Stimulated activated CD8-positive, alpha-beta memory T cell treated with anti-CD3 and anti-CD28 coated beads, Interleukin-15, amount 100 ng/mL, for 4 hours (primary cell): ENCODE measurements around the gene COL20A1.

Experiments
- DNase-seq, 2 donors: peaks; one replicate each; pipeline ENCODE4 v3.0.0-alpha.2; 2020; ENCODE audit warnings: low read depth in 2 of 2

COL20A1 gene

DNA sequence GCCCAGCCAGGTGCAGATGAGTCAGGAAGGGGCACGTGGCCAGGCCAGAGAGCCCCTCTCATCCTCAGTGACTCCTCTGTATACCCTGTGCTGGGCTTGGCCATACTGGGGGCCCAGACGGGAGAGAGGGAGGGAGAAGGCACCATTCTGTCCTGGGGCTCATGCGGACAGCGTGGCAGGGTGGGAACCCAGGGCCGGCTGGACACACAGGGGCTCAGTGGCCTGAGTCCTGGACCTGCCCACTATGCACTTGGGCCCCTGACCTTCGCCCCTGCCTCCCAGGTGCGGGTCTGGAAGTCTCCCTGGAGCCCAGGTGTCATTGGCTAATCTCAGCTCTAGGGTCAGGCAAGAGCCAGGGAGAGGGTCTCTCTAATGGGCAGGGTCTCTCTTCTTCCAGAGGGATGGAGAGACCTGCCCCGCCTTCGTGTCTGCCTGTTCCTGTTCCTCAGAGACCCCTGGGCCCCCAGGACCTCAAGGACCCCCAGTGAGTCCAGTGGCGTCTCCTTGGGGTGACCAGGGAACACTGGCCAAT is 27.7 kb downstream of the COL20A1 start:
- DNase-seq, result no peak

DNA sequence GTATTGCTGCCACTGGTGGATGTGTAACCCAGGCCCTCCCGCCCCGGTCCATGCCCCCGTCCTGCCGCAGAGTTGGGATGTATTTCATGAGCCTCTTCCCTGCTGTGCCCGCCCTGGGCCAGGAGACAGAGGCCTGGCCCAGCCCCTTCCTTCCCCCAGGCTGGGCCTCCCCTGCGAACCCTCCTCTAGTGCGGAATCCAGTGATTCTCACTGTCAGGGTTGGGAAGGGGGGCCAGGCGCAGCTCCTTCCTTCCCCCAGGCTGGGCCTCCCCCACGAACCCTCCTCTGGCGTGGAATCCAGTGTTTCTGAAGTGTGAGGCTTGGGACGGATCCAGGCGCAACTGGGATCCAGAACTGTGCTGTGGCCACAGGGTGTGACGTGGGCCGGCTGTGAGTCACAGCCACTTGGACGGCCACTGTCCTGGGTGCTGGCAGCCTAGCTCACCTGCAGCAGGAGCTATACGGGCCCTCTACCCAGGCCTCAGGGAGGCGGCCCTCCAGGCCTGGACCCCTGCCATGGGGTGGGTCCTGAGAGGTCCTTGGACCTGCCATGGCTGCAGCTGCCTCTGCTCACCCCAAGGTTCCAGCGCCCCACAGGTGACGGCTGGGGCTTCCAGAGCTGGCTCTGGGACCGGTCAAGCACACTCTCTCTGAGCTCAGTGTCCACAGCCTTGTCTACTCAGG is 28.3 kb downstream of the COL20A1 start:
- no peak for DNase-seq

GRCh38 chr20:63322146-63322932 is 29.4 kb downstream of the COL20A1 start:
- no peak for DNase-seq

DNA sequence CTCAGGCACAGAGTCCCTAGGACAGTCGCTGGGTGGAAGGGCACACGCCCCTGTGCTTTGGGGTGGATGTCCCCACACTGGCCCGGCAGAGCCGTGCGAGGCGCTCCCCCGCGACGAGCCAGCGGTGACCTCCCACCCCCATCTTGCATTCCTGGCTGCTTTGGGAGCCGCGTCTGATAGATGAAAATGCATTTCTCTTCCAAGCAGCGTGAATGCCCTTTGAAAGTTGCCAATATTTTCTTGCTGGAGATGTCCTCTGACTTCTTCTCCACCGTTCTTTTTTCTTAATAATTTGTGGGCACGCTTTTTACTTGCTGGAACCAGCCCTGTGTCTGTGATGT is 29.9 kb downstream of the COL20A1 start:
- no peak for DNase-seq

- DNase-seq, result no peak
These were observed 30.5 kb downstream of the COL20A1 start for GRCh38 chr20:63323357-63323981.

DNA sequence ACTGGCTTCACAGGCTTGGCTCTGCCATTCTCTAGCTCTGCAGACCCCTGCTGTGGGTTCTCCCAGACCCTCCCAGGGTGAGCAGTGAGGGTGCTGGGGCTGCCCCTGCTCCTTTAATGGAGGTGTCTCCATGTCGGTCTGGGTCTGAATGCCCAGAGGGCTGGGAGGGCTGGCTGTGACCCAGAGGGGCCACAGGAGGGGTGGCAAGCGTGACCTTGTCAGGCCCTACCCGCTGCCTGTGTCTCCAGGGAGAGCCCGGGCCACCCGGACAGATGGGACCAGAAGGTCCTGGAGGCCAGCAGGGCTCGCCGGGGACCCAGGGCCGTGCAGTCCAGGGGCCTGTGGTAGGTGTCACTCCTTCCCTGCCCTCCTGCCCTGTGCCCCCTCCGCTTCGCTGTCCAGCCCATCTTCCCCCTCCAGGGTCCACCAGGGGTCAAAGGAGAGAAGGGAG is 32.1 kb downstream of the COL20A1 start:
- no peak for DNase-seq

DNA sequence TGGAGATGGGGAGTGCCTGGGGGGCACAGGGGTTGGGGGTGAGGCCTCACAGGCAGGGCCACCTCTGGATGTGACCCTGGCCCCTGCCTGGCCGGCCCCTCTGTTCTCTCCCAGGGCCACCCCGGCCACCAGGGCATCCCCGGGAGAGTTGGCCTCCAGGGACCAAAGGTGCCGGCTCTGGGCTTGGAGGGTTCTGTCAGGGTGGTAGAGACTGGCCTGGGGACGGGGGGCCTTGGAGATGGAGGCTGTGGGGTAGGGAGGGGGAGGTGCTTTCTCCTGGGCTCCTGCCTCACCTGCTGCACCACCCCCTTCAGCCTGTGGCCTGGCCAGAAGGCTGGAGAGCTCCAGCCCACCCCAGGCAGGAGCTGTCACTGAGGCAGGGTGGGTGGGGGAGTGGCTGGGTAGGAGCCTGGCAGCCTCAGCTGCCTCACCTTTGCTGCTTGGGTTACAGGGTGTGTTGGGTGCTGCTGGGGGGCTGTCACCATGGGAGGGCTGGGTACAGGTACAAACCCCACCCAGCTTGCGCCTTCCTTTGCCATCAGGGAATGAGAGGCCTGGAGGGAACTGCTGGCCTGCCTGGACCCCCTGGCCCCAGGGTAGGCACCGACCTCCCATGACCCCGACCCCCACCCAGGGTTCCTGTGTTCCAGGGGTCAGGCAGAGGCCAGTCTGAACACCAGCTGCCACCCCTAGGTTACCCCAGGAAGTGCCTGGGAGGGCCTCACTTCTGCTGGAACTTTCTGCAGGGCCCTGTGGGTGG is 32.7 kb downstream of the COL20A1 start:
- DNase-seq, result no peak

GRCh38 chr20:63326314-63327230 is 33.6 kb downstream of the COL20A1 start:
- no peak for DNase-seq

DNA sequence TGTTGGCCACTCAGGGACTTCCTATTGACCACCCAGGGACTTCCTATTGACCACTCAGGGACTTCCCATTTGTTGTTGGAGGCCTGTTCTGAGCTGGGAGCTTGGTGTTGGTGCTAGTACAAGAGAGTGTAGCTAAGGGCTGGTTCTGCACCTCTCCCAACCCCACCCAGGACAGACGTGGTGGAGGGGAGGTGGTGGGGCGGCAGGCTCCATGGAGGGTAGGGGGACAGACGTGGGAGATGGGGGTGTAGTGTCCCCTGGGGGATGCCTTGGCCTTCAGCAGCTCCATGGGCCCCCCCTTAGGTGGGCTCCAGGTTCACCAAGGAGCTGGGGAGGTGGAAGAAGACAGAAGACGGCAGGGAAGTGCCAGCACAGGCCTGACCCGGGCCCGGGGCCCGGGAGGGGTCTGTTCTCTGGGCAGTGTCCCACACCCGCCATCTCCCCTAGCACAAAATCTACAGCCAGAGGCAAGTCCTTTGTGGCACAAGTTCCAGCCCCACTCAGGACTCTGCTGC is 34.3 kb downstream of the COL20A1 start:
- DNase-seq, result no peak

GRCh38 chr20:63328026-63328700 is 35.2 kb downstream of the COL20A1 start:
- no peak for DNase-seq

DNA sequence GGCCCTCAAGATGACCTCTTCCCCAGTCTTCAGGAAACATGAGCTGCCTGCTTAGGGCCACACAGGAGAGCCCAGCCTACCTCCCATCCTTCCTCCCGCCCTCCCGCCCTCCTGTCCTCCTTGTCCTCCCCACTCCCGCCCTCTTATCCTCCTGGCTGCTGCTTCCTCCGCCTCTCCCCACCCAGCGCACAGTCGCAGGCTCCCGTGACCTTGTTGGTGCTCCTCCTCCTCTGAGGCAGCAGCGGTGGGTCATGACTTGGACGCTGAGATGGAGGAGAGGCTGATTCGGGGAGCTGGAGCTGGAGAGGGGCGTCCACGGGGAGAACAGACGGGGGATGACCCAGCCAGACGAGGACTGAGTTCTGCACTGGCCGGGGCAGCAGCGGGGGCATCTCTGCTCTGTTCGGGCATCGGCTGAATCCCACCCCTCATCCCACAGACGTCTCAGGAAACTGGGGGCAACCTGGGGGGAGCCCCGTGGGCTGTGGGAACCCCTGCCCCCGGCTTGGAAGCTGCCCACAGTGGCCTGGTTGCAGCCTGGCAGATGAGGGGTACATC is 35.8 kb downstream of the COL20A1 start:
- DNase-seq, result no peak

DNA sequence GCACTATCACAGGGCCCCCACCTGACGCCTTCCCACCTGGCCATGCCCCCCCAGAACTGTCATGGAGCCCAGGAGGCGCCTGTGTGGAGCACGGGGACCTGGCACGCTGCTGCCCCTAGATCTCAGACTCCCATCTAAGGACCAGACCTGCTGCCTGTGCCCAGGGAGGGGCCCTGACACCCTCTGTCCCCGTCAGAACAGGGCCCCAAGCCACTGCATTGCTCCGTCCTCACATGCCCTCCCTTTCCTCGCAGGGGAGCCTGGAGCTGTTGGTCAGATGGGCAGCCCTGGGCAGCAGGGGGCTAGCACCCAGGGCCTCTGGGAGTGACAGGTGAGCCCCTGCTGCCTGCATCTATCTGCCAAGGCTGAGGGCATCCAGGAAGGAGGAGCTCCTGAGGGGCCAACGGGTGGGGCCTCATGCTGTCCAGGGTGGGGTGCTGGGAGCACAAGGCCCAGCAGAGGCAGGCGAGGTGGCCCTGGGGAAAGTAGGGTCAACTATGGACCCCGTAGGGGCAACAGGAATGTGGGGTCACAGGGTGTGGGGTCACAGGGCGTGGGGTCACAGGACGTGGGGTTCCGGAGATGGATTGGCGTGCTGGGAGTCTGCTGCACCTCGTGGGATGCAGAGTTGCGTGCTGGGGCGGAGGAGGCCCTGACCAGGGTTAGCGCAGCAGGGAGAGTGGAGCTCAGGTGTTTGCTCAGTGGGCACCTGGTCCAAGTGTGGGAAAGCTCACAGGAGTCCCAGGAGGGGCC is 36.5 kb downstream of the COL20A1 start:
- no peak for DNase-seq

- DNase-seq, result no peak
These were observed 37.2 kb downstream of the COL20A1 start for GRCh38 chr20:63330084-63330760.

DNA sequence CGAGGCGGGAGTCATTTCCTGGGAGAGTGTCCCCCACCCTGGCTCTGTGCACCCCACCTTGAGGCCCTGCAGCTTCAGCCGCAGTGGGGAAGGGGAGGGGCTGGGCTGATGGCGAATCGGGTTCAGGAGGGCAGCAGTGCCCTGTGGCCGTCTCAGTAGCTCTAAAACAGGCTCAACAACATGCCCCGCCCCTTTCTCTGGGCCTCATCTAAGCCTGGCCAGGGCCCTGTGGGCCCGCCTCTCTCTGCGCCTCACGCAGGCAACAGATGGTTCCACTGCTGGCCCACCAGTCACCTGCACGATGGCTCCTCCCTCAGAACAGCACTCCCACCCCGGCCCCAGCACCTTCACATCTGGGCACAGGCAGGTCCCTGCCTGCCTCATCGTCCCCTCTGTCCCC is 38.0 kb downstream of the COL20A1 start:
- DNase-seq, result no peak

- DNase-seq, result no peak
These were observed 38.9 kb downstream of the COL20A1 start for GRCh38 chr20:63331741-63332400.

DNA sequence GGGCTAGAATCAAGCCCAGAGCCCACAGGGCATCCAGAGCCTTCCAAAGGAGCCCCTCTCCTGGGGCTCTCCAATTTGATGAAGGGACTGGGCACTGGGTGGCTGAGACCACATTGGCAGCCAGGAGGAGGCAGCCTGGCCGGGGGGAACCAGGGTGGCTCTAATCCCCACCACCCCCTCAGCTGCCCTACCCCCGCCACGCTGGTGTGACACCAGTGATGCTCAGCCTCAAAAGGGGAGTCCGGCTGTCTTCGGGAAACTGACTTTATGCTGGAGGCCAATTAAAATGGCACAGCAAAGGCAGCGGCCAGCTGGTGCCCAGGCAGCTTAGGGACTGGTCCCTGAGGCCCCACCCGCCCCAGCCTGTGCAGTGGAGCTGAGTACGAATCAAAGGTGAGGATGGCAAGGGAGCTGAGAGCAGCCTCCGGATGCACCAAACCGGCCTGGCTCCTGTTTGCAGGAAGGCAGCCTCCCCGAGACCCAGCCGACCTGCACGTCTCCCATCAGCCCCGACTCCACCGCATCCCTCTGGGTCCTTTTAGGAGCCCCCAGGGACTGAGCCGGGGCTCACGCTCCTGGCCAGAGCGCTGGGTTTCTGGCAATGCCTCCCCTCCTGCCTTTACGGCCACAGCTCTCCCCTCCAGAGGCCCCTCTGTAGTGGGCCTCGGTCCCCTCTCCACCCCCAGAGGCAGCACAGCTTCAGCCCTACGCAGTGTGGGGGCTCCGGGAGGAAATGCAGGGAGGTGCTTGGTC is 39.7 kb downstream of the COL20A1 start:
- no peak for DNase-seq

DNA sequence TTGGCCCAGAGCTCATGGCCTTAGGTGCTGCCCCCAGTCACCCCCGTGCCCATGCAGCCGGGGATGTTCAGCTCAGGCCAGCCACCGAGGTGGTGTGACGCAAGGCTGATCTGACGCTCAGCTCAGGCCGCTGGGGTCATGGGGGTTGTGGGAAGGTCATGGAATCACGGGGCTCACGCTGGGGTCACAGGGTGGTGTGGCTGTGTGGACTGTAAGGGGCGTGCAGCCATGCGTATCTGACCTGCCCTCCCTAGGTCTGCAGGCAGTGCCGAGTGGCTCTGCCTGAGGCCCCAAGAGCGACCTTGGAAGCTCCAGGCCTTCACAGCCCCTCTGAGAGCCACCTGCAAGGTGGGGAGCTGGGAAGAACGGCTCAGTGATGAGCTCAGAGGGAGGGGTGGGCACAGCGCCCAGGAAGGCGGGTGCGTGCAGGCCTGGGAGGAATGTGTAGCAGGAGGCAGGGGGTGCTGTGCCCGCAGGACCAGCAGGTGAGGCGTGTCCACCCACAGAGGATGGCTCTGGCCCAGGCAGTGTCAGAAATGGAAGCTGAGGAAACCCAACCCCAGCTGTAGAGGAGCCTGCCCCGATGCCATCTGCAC is 40.4 kb downstream of the COL20A1 start:
- no peak for DNase-seq
